Measurements from ENCODE around the gene TRIM65. TPM values are rescaled to one million over a fixed set of nuclear protein-coding genes. Genes with fewer than 3 reads are reported as not detected.

TRIM65 gene
- total RNA-seq, 4 donors from 2014 or later = 14.0 to 22.7 (median 16.9) TPM

- DNase-seq = peak in 1 of 3 donors; percentile 43
- no peaks in the 10 kb centered on the region for H3K27me3 ChIP-seq
- peaks cover 2 to 37% (median 14%) of the 10 kb centered on the region in 4 donors for H3K4me1 ChIP-seq
- H3K27ac ChIP-seq = no peak overlapping the region
- TF ChIP-seq, protein P1, sequence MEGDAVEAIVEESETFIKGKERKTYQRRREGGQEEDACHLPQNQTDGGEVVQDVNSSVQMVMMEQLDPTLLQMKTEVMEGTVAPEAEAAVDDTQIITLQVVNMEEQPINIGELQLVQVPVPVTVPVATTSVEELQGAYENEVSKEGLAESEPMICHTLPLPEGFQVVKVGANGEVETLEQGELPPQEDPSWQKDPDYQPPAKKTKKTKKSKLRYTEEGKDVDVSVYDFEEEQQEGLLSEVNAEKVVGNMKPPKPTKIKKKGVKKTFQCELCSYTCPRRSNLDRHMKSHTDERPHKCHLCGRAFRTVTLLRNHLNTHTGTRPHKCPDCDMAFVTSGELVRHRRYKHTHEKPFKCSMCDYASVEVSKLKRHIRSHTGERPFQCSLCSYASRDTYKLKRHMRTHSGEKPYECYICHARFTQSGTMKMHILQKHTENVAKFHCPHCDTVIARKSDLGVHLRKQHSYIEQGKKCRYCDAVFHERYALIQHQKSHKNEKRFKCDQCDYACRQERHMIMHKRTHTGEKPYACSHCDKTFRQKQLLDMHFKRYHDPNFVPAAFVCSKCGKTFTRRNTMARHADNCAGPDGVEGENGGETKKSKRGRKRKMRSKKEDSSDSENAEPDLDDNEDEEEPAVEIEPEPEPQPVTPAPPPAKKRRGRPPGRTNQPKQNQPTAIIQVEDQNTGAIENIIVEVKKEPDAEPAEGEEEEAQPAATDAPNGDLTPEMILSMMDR (IDR thresholded peaks at IDR 0.05) = no peak
- no peak for TF ChIP-seq POLR2A (IDR thresholded peaks at IDR 0.05)
- H3K9me3 ChIP-seq = no peaks in the 10 kb centered on the region
- H3K36me3 ChIP-seq = peaks cover 0 to 27% (median 0%) of the 10 kb centered on the region in 3 donors
- no peak overlapping the region for H3K4me3 ChIP-seq
These were observed 3.3 kb downstream of the TRIM65 start for GRCh38 chr17:75893305-75894048.

GRCh38 chr17:75892556-75893224 lies 4.1 kb downstream of the TRIM65 start:
- H3K4me1 ChIP-seq = peaks cover 2 to 36% (median 14%) of the 10 kb centered on the region in 4 donors
- TF ChIP-seq, protein P1 (IDR thresholded peaks at IDR 0.05) = no peak
- no peak for TF ChIP-seq POLR2A (IDR thresholded peaks at IDR 0.05)
- H3K9me3 ChIP-seq = no peaks in the 10 kb centered on the region
- H3K4me3 ChIP-seq = no peak overlapping the region
- H3K27me3 ChIP-seq = no peaks in the 10 kb centered on the region
- peak in 1 of 3 donors; percentile 42 for DNase-seq
- H3K27ac ChIP-seq = no peak overlapping the region
- H3K36me3 ChIP-seq = peaks cover 0 to 19% (median 0%) of the 10 kb centered on the region in 3 donors

- Histone ChIP-seq H3K27me3 (no peaks in the 10 kb centered on the region), H3K27ac (no peak overlapping the region), H3K36me3 (peaks cover 0 to 19% (median 0%) of the 10 kb centered on the region in 3 donors), H3K9me3 (no peaks in the 10 kb centered on the region), H3K4me3 (no peak overlapping the region), H3K4me1 (peaks cover under 1 to 29% (median 13%) of the 10 kb centered on the region in 4 donors)
- no peak for TF ChIP-seq POLR2A (IDR thresholded peaks at IDR 0.05)
- TF ChIP-seq, protein P1 (IDR thresholded peaks at IDR 0.05) = no peak
- DNase-seq = peak in 1 of 3 donors; percentile 44
These were observed 4.9 kb downstream of the TRIM65 start for GRCh38 chr17:75891605-75892555.

DNA sequence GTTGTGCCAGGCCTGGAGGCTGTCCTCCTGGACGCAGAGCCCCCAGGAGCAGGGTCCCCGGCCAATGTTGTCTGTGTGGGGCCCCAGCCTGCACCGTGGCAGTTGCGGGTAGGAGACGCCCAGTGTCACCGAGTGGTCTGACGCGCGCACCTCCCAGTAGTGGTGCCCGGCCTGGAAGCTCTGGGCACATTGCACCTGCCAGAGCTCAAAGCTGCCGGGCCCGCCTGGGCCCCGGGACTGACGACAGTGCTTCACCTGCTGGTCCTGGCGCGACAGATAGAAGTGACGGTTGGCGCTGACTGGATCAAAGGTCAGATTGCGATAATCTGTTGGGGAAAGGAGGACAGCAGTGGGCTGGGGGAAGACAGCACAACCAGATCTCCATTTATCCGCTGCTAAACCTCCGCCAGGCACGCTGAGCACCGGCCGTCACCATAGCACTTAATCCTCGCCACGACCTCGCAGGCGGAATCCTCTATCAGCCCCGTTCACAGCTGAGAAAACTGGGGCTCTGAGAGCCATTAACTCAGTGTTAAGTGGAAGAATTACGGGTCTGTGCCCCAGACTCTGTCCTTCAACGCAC lies 5.6 kb downstream of the TRIM65 start:
- peak in 1 of 3 donors; percentile 47 for DNase-seq
- H3K4me1 ChIP-seq = peaks cover 0 to 29% (median 12%) of the 10 kb centered on the region in 4 donors

GRCh38 chr17:75889454-75889853 lies 7.3 kb downstream of the TRIM65 start:
- Histone ChIP-seq H3K27me3 (no peaks in the 10 kb centered on the region), H3K36me3 (peaks cover 0 to 19% (median 0%) of the 10 kb centered on the region in 3 donors), H3K4me3 (no peak overlapping the region), H3K4me1 (peaks cover 0 to 13% (median 0%) of the 10 kb centered on the region in 4 donors), H3K9me3 (no peaks in the 10 kb centered on the region), H3K27ac (no peak overlapping the region)
- no peak for DNase-seq
- TF ChIP-seq, protein P1 (IDR thresholded peaks at IDR 0.05) = no peak
- no peak for TF ChIP-seq POLR2A (IDR thresholded peaks at IDR 0.05)

More for the DNA sequence above, 5.6 kb downstream of the TRIM65 start:
- no peak for TF ChIP-seq POLR2A (IDR thresholded peaks at IDR 0.05)
- Histone ChIP-seq H3K27ac (no peak overlapping the region), H3K36me3 (peaks cover 0 to 19% (median 0%) of the 10 kb centered on the region in 3 donors), H3K4me3 (no peak overlapping the region), H3K9me3 (no peaks in the 10 kb centered on the region), H3K27me3 (no peaks in the 10 kb centered on the region)
